Head of caudate nucleus (tissue), 42 donors: ENCODE results near the gene ANXA4.
A peak's percentile ranks its signal among the peaks of the same experiment; 100 is the strongest.
"Not testable (repeated sequence)": the region's sequence is repeated elsewhere in the genome, so short reads cannot be mapped to it uniquely, and the experiment has no call there.

Experiments used
- DNase-seq, 42 donors: peaks; one replicate each; pipeline versions ENCODE4 v3.0.0 to v3.0.0-alpha.2; 2020 to 2021; ENCODE audit warnings: mixed read lengths in 7 of 42
- intact Hi-C: fragments of 100-400 bp; cut with DNase I; formaldehyde crosslinking; loops from one replicate; pipeline ENCODE4 v1.15.0; 2022

ANXA4 gene

DNA sequence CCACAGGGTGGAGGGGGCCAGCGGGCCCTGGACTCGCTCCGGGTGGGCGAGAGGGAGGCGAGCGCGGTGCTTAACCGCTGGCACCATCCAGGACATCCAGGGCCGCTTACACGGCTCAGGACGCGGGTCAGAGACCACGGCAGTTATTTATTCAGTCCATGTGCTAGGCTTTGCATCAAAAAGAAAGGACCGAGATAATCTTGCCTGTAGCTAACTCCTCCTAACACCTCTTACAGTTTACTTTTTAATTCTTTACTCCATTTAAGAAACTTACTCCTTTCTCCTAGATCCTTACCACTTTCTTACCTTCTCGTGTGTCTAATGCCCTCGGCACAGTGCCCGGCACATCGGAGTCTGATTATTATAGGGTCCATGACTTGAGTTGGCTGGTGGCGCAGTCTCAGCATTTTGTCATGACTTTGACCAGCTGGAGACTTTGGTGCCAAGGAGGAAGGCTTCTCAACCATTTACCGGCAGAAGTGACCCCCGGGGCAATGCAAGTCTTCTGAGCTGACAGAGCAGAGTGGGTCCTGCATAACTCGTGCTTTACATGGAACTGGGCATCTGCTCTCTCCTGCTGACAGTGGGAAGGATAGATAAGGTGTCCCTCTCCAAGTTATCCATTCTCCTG lies 503 bp downstream of the ANXA4 start:
- intact Hi-C loops = no loop called here
- peak in 3 of 42 donors; percentile 7 to 41 (median 22) for DNase-seq

DNA sequence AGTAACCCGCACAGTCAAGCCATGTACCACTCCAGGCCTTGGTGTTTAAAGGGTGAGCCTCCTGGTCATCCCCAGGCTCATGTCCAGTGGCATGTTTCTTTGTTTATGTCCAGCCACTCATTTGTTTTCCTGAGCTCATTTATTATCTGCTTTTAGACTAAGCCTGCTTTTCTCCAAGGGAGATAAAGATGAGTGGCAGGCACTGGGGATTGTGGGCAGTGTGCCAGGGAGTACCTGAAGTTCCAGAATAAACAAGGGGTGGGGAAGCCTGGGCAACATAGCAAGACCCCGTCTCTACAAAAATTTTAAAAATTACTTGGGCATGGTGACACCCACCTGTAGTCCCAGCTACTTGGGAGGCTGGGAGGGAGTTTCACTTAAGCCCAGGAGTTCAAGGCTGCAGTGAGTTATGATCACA lies 1.9 kb downstream of the ANXA4 start:
- DNase-seq = peak in 2 of 42 donors; percentile 14 to 40

DNA sequence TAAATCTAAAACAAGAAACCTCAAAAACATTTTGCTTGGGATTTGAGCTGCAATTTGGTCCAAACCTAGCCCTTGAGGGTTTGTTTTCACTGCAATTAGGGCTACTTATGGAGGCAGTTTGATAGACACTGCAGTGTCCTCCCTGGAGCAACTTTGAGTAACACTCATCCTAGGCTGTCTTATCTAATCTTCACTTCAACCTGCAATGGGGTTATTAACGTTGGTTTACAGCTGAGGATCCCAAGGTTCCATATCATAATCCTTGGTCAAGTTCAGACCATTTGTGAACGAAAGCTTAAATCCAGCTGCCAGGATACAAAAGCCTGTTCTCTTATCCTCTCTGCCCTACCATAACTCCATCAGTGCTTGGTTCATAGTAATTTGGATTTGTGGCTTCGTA lies 2.5 kb downstream of the ANXA4 start:
- intact Hi-C loops = no loop called here
- peak in 1 of 42 donors; percentile 5 for DNase-seq

More for the DNA sequence above, 1.9 kb downstream of the ANXA4 start:
- intact Hi-C loops = no loop called here

DNA sequence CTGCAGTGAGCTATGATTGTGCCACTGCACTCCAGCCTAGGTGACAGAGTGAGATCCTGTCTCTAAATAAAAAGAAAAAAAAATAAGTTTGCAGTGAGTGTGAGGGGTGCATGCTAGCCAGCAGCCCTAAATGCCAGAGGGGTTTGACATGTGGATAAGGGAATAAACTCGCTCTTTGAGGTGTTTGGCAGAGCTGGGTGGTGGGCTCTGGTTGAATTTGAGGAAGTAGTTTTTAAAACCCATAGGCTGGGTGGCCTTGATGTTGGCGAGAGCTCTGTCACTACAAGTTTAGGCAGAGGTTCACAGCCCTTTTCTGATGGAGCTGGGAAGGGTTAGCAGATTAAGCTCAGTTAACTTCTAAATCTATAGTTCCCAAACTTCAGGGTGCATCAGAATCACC lies 3.1 kb downstream of the ANXA4 start:
- intact Hi-C loops = no loop called here
- peak in 1 of 42 donors; percentile 5 for DNase-seq

DNA sequence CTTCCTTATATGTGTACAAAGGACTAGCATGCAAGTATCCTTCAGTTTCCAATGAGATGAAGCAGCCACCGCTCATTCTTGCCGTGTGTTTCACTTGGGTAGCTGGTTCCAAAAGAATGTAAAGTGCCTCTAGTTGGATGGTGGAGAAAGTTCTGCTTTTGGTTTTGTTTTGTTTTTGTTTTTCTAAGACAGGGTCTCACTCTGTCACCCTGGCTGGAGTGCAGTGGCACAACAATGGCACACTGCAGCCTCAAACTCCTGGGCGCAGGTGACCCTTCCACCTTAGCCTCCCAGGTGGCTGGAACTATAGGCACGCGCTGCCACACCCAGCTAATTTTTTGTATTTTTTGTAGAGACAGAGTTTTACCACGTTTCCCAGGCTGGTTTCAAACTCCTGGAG lies 8.3 kb downstream of the ANXA4 start:
- intact Hi-C loops = no loop called here
- DNase-seq = peak in 2 of 42 donors; percentile 10 to 25

DNA sequence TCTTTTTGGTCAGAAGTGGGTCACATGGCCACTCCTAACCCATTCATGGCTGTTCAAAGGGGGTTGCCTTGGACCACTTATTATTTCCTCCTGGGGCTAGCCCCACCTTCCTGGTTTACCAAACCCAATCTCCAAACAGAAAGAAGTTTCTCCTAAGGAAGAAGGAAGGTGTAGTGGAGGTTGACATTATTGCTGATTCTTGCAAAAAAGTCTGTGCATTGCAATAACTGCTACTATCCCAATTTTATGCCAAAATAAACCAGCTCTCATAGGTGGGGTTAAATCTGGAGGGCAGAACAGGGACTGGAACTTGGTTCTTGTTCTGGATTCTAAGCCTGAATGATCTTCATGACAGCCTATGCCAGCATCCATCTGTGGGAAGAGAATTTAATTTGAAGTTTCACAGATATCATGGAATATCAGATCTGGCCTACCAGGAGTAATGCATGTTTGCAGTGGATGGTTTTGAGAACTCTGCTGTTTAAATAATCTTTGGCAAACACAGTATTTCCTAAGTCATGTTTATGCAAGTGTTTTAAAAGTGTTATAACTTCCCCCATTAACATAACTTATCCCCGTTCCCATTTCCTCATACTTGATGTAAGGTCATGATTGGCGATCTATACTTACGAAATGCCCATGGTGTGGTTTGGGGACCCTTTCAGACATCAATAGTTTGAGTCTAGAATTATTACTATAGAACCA lies 11.9 kb downstream of the ANXA4 start:
- no peak for DNase-seq
- intact Hi-C loops = no loop called here

DNA sequence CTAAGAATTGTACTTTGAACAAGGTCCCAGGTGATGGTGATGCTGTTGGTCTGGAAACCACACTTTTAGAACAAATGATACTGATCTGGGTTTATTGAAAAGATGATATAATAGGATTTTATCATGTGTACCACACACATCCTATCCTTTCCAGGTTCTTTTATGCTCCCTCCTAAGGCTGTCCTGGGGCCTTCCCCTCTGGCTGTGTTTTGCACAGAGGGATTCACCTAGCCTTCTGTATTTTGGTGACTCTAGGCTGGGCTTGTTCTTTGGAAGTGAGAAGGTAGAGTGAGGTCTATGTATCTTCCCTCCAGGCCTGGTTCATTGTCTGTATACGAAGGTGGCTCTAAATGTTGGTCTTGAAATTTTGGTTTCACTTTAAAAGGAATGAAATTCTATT lies 12.7 kb downstream of the ANXA4 start:
- intact Hi-C loops = no loop called here
- DNase-seq = no peak

DNA sequence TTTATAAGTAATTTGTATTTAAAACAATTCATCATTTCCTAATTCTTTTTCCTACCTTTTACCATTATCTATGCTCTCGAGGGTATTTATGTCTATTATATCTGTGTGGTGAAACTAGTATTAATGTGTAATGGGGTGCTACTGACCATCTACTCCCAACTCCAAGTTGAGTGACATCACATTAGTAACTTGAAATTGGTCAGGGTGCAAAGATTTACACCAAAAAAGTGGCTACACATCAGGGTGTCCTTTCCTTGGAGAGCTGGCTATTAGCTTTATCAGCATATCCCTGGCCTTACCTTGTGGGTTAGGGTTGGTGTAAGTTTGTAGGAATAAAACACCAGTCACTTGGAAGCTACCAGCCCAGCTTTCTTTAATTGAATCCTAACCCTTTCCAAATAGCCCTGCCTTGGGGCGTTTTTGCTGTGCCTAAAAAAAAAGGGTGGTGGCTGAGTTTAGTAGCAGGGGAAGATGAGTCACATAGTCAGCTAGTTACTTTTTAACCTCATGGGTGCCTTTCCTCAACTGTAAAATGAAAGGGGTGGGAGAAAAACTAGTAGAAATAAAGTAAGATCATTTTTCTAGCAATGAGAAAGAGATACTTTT lies 14.0 kb downstream of the ANXA4 start:
- no peak for DNase-seq
- intact Hi-C loops = no loop called here

DNA sequence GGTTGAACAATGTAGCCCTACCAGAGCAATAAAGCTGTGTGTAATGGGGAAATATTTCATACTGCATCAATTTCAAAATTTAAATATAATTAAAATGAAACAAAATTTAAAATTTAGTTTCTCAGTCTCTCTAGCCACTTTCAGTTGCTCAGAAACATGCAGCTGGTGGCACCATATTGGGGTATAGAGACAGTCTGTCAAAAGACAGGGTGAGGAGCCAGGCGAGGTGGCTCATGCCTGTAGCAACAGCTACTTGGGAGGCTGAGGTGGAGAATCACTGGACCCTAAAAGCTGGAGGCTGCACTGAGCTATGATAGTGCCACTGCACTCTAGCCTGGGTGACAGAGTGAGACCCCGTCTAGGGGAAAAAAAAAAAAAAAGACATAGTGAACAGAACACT lies 20.1 kb downstream of the ANXA4 start:
- intact Hi-C loops = no loop called here
- no peak for DNase-seq

DNA sequence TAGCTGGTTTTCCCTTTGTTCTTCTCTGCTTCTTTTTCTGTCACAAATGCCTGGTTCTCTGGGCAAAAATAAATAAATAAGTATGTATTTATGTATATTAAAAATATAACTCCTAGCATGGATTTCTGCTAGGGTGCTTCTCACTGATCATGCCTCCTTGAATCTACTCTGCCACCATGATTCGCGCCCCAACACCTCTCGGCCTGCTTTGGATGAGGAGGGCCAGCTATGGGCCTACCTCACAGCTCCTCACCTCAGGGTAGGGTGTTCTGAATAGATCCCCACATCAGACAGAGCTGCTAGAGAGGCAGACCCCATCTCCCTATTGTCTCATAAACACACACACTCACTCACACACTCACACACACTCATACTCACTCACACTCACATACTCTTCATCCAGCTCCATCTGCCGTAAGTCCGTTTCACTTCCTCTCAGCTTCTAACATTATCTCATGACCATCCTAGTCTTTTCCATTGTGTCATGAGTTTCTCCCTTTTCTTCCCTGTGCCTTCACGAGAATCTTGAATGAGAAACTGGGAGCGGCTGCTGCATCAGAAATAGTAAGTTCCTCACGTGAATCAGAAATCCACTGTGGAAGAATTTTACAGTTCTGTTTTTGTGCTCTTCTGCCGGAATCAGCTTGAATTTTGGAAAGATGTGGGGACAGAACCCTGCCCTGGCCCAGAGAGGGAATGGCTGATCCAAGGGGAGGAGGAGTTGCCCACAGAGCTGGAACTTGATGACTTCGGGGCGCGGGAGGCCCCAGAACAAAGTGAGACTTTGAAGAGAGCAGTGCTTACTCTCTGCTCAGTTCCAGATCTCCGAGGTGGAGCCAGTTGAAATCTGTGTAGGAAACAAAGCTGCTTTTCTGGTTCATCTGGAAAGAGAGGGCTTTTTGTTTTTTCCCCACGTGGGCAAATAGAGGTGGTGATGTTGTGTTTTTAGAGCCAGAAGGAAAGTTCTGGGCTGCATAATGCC lies 20.9 kb downstream of the ANXA4 start:
- DNase-seq = peak in 41 of 42 donors; percentile 17 to 81 (median 54)
- intact Hi-C loops = no loop called here

DNA sequence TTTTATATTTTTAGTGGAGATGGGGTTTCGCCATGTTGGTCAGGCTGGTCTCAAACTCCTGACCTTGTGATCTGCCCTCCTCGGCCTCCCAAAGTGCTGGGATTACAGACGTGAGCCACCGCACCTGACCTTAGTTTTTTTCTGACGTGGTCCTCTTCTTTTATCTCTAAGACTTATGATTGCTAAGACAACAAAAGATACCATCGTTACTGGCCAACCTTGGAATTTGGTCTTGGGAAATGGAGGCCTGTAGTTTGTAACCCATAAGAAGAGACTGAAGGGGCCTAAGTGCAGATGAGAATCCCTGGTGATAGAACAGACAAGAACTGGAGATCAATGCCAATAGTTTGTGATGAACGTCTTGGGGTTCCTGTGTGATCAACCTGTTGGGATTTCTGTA lies 21.9 kb downstream of the ANXA4 start:
- intact Hi-C loops, DNase-seq: not testable (repeated sequence)

DNA sequence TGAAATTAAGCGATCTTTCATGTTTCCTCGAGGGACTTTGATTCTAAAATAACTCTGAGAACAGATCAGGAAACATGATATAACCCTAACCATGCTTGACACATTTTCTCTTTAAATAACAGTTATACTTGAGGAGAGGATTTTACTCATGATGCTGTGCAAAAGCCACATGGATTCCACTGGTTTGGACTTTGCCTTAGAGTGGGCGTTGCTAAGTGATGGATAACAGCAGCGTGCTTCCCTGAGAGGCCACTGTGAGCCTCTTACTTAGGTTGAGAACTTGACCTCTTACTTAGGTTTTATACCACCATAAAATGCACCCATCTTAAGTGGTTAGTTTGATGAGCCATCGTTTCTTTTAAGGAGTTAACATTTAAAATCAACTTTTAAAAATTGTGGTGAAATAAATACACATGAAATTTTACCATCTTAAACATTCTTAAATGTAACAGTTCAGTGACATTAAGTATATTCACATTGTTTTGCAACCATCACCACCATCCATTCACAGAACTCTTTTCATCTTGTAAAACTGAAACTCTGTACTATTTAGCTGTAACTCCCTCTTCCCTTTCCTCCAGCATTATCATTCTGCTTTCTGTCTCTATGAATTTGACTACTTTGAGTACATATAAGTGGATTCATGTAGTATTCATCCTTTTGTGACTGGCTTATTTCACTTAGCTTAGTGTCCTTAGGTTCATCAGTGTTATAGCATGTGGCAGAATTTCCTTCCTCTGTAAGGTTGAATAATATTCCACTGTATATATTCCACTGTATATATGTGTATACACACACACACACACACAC lies 22.6 kb downstream of the ANXA4 start:
- DNase-seq = no peak
- intact Hi-C loops = no loop called here

DNA sequence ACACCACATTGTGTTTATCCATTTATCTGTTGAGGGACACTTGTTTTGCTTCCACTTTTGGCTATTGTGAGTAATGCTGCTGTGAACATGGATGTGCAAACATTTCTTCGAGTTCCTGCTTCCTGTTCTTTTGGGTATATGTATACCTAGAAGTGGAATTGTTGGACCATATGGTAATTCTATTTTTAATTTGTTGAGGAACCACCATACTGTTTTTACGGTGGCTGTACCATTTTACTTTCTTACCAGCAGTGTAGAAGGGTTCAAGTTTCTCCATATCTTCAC lies 23.1 kb downstream of the ANXA4 start:
- no peak for DNase-seq
- intact Hi-C loops = no loop called here

DNA sequence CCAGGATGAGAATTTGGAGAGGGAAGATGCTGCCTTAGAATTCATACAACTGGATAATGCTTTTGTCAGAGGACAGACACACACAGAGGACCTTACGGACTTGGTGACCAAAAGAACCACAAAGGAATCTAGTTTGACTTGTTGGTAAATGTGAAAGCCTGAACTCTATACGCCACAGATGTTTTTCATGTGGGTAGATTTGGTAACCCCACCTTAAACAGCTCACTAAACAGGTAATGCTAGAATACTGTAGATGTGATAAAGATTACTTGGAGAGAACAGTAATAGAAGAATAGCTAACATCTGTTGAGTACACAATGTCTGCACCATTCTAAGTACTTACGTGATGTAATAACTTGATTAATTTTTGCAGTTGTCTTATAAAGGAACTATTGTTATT lies 24.1 kb downstream of the ANXA4 start:
- intact Hi-C loops = no loop called here

DNA sequence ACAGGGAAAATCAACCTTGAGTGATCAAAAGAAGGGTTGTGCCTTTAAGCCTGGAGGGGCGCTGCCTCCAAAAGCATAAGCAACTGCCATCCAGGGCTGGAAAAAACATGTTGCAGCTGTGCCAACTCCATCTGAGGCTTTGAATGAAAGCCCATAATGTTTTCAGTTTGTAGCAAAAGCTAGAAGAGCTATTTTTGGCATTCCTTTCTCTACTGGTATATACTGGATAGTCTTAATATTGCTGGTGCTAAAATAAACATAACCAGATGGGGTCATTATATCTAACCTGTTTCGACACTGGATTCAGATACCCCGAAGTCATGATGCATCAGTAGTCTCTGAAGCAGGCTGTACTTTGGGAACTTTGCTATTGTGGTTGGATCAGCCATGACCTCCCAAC lies 25.1 kb downstream of the ANXA4 start:
- intact Hi-C loops = no loop called here
- peak in 5 of 42 donors; percentile 23 to 64 (median 25) for DNase-seq

More for the DNA sequence above, 24.1 kb downstream of the ANXA4 start:
- DNase-seq = no peak

DNA sequence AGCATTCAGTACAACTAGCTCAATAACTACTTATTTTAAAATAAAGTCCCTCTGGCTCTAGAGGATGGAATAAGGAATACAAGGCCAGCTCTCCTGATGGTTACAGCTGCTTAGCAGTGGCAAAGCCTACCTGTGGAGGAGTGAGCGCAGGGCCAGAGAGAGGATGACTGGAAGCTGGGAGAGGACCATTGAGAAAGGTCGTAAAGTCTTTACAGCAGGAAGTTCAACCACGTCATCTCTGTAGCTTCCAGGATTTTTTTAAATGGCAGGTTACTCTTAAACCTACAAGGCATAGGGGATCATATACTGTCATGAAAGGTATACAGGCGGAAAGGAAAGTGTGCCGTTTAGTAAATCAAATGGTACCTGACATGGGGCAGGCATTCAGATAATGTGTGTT lies 26.3 kb downstream of the ANXA4 start:
- intact Hi-C loops = no loop called here
- no peak for DNase-seq

DNA sequence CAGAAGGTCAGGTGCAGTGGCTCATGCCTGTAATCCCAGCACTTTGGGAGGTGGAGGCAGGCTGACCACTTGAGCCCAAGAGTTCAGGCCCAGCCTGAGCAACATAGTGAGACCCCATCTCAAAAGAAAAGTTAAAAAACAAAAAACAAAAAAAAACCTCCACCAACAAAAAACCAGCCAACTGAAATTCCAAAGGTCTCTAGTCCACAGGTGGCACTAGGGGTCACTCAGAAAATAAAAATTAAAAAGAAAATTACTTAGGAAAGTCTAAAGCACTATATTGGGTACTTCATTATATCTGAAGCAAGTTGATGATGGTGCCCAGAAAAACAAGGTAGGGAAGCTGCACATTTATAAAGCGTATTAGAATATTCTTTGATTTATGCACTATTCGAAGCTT lies 26.9 kb downstream of the ANXA4 start:
- intact Hi-C loops = no loop called here
- no peak for DNase-seq

DNA sequence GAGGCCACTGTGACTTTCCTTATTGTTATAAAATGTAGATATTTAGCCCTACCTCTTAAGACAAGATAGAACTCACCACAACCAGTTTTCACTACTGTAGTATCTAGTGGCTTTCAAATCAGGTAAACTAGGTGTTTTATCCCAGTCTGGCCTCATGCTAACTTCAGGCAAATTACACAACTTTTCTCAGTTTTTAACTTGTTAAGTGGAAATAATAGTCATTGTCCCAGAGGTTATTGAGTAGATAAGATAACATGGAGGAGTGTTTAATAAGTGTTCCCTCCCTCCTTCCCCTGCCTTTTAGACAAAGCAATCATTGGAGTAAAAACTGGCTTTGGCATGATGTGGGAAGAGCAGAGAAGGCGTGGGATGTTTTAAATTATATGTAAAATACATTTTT lies 27.3 kb downstream of the ANXA4 start:
- peak in 3 of 42 donors; percentile 13 to 22 (median 17) for DNase-seq
- intact Hi-C loops = no loop called here
